Measurements from ENCODE around the gene LMAN1.
A peak's percentile ranks its signal among the peaks of the same experiment; 100 is the strongest.

LMAN1 gene

GRCh38 chr18:59303656-59304195, 55.3 kb downstream of the LMAN1 start:
- ATAC-seq: no peak
- no peak for DNase-seq

DNA sequence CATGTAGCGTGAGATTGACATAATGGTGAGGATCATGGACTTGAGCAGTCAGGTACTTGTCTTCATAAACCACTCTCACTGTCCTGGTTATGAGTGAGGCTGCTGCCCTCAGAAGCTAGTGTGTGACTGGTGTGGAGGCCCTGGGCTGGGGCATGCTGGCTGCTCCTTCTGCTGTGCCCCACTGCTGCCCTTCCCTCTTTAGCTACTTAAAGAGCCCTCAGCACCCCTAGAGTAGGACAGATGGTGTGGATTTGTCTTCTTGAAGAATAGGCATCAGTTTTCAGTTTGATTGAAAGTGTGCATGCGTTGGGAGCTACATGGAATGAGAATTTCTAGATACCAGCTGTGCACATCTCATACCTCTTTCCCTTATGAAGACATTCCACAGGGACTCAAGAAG, 56.1 kb downstream of the LMAN1 start:
- ATAC-seq (no peak), DNase-seq (no peak)

GRCh38 chr18:59301929-59302328, 57.1 kb downstream of the LMAN1 start:
- DNase-seq (no peak), ATAC-seq (no peak)

GRCh38 chr18:59300676-59301285, 58.3 kb downstream of the LMAN1 start:
- DNase-seq (no peak), ATAC-seq (peak; percentile 70)

DNA sequence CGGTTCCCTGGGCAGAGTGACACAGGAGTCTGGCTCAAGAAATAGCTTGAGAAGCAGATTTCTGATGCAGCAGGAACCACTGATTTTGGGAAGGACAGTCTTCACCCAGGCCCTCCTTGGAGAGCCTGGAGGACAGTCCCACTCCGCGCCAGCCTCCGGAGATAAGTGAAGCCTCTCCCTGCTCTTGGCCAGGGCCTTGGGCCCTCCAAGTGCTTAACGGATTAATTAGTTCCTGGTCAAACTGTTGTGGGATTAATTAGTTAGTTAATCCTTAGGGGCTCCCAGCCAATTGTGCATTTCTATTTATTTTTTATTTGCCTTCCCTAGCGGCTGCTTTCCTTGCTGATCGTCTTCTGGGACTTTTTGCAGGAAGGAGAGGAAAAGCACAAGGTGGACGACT, 60.2 kb downstream of the LMAN1 start:
- ATAC-seq (no peak), DNase-seq (no peak)

DNA sequence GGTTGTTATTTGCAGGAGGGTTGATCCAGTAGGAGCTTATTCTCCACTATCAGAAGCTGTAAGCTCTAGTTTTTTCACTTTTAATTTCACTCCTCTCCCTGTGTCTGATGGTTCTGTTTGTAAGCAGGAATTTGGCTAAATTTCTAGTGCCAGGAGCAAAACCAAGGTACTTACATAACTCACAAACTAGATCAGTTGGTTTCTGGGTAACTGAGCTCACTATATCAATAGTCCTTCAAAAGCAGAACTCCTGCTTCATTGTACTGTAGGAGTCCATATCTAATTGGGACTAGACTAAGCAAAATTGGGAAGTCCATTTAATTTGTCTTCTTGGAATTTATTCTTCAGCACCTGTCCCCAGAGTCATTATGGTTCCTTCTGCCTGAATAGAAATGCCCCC, 65.7 kb downstream of the LMAN1 start:
- ATAC-seq: no peak
- no peak for DNase-seq

- ATAC-seq: no peak
- DNase-seq: no peak
These were observed 72.7 kb downstream of the LMAN1 start for GRCh38 chr18:59286341-59286740.

GRCh38 chr18:59282341-59282740, 76.7 kb downstream of the LMAN1 start:
- DNase-seq (no peak), ATAC-seq (no peak)

GRCh38 chr18:59279722-59280121, 79.3 kb downstream of the LMAN1 start:
- no peak for ATAC-seq
- no peak for DNase-seq

- no peak for ATAC-seq
These were observed 79.9 kb downstream of the LMAN1 start for GRCh38 chr18:59279193-59279592.

GRCh38 chr18:59278793-59279192, 80.3 kb downstream of the LMAN1 start:
- no peak for DNase-seq

More at GRCh38 chr18:59279193-59279592, 79.9 kb downstream of the LMAN1 start:
- no peak for DNase-seq

More at GRCh38 chr18:59278793-59279192, 80.3 kb downstream of the LMAN1 start:
- no peak for ATAC-seq
